RWPE2 (cell line): ENCODE measurements around the gene GPR162.

Experiments
- ATAC-seq: fragments of 200-7000 bp; cut with Tn5 transposase; 3 replicates; pipeline ENCODE4 v1.9.1; 2021; ENCODE audit warnings: low read depth
- DNase-seq: peaks from one replicate; pipeline ENCODE4 v3.0.0-alpha.2; 2020; ENCODE audit warnings: low spot score
- H3K27ac ChIP-seq: fragments of 450-650 bp; 2 replicates; pipeline ENCODE4 v1.5.1; 2017; ENCODE audit warnings: mild to moderate bottlenecking; ENCODE audit not compliant: poor library complexity, severe bottlenecking
- H3K27me3 ChIP-seq: fragments of 250-450 bp; sonication (Bioruptor Pico); 2 replicates; pipeline ENCODE4 v1.5.1; 2021; ENCODE audit warnings: mild to moderate bottlenecking, moderate library complexity; ENCODE audit not compliant: insufficient read depth, poor library complexity, severe bottlenecking
- H3K36me3 ChIP-seq: fragments of 250-450 bp; sonication (Bioruptor Pico); 2 replicates; pipeline ENCODE4 v1.5.1; 2020; ENCODE audit warnings: low read depth, mild to moderate bottlenecking, moderate library complexity
- H3K4me1 ChIP-seq: fragments of 250-450 bp; sonication (Bioruptor Pico); 2 replicates; pipeline ENCODE4 v1.5.1; 2021; ENCODE audit warnings: mild to moderate bottlenecking, moderate library complexity; ENCODE audit not compliant: insufficient read depth, poor library complexity, severe bottlenecking
- H3K4me3 ChIP-seq: fragments of 250-450 bp; sonication (Bioruptor Pico); 2 replicates; pipeline ENCODE4 v1.5.1; 2021; ENCODE audit warnings: mild to moderate bottlenecking, moderate library complexity; ENCODE audit not compliant: severe bottlenecking
- H3K9me3 ChIP-seq: fragments of 250-450 bp; sonication (Bioruptor Pico); 2 replicates; pipeline ENCODE4 v1.5.1; 2021; ENCODE audit warnings: mild to moderate bottlenecking, moderate library complexity; ENCODE audit not compliant: severe bottlenecking
- CTCF ChIP-seq: fragments of 450-650 bp; IDR thresholded peaks from one replicate; pipeline ENCODE4 v1.5.1; 2017; ENCODE audit warnings: mild to moderate bottlenecking, moderate library complexity; ENCODE audit not compliant: poor library complexity, severe bottlenecking

The GPR162 gene

GRCh38 chr12:6840330-6840729 is 18.7 kb downstream of the GPR162 start:
- H3K4me1 ChIP-seq: no peaks in the 10 kb centered on the region
- no peak overlapping the region for H3K27ac ChIP-seq
- no peaks in the 10 kb centered on the region for H3K27me3 ChIP-seq
- no peak overlapping the region for H3K4me3 ChIP-seq
- H3K9me3 ChIP-seq: no peaks in the 10 kb centered on the region
- no peak for DNase-seq
- no peak for ATAC-seq
- TF ChIP-seq CTCF: no peak
- peaks cover 41% of the 10 kb centered on the region for H3K36me3 ChIP-seq

- Histone ChIP-seq H3K4me3 (no peak within 1 kb of the TSS), H3K4me1 (no peaks in the 10 kb centered on the region), H3K36me3 (peaks cover 37% of the 10 kb centered on the region), H3K9me3 (no peaks in the 10 kb centered on the region), H3K27me3 (no peaks in the 10 kb centered on the region), H3K27ac (no peak within 1 kb of the TSS)
- DNase-seq (no peak), ATAC-seq (no peak)
- TF ChIP-seq CTCF: no peak
Measured at GRCh38 chr12:6840761-6841515, 19.3 kb downstream of the GPR162 start, which contains the start of gene GNB3. GNB3 (plus strand) TSS chr12:6840925; CDS start chr12:6841288, 363 bp downstream.

- H3K27me3 ChIP-seq: no peaks in the 10 kb centered on the region
- no peak overlapping the region for H3K4me3 ChIP-seq
- H3K9me3 ChIP-seq: no peaks in the 10 kb centered on the region
- TF ChIP-seq CTCF: no peak
- ATAC-seq (no peak), DNase-seq (no peak)
- peaks cover 31% of the 10 kb centered on the region for H3K36me3 ChIP-seq
- H3K27ac ChIP-seq: no peak overlapping the region
- no peaks in the 10 kb centered on the region for H3K4me1 ChIP-seq
Measured at GRCh38 chr12:6842075-6842474, 20.5 kb downstream of the GPR162 start.

- no peak for TF ChIP-seq CTCF
- Histone ChIP-seq H3K9me3 (no peaks in the 10 kb centered on the region), H3K27ac (no peak overlapping the region), H3K36me3 (peaks cover 24% of the 10 kb centered on the region), H3K27me3 (no peaks in the 10 kb centered on the region), H3K4me1 (no peaks in the 10 kb centered on the region), H3K4me3 (no peak overlapping the region)
- DNase-seq (no peak), ATAC-seq (no peak)
Measured at GRCh38 chr12:6843118-6843902, 21.7 kb downstream of the GPR162 start.
